T-helper 2 cell (primary cell): ENCODE data around the gene TUBA3D.
"Not testable (repeated sequence)": the region's sequence is repeated elsewhere in the genome, so short reads cannot be mapped to it uniquely, and the experiment has no call there.

Experiments
- DNase-seq, 5 experiments: peaks; one replicate each; pipeline versions ENCODE4 v3.0.0 to v3.0.0-alpha.2; 2012 to 2022
- total RNA-seq, 2 donors: gene quantifications; one replicate each; lab custom pipeline; 2026; lab: John Stamatoyannopoulos, UW

The TUBA3D gene
- total RNA-seq, result 0 to 0.07 reads per million in 2 donors

DNA sequence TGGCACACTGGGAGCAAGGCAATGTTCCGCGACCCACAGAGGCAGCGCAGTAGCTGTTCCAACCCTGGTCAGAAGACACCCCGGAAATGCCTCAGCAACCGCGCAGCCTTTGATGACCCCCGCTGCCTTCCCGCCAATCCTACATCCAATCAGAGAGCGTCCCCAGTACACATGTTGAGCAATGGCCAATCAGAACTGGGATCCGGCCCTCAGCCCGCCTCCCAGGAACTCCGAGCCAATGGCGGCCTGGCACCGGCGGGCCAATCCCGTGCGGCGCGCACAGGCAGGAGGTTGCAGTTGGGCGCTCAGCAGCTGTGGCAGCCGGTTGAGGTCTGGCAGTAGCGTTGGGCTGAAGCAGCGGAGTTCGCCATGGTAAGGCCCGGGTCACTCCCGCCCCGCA lies at the start of gene TUBA3D:
Gene TUBA3D (plus strand): TSS at position 289 of the 400 bp plus-strand sequence. CDS start 81 bp downstream, at position 370.
- DNase-seq, result no peak

DNA sequence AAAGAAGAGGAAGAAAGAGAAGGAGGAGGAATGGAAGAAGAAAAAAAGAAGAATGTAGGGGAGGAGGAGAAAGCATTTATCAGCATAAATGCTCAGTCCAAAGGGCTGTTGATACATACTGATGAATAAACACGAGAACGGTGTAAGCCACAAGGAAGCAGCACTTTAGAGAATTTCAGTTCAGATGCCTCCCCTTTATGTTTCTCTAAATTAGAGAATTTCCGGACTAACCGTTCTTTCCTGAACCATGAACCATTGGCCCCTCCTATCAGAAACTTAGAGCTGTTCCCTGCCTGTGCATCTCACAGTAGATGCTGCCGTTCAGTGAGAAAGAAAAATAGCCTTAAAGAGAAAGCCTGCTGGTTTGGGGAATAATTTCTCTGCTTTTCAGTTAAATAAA lies 49.2 kb upstream of the TUBA3D start:
- peak in 1 of 5 experiments; percentile 66 for DNase-seq

DNA sequence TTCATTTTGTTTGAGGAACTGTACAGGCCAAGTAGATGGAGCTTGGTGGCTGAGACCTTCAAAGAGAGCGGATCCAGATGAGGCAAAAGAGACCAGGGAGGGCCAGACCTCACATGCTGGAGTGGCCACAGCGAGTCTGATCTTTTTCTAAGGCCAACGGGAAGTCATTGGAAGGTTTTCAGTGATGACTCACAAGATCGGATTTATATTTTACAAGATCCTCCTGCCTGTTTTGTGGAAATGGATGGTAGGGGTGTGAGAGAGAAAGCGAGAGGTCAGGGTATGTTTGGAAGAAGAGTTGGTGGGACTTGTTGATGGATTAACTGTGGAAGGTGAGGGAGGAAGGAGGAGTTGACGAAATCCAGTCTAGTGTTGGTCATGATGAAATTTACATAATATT lies 44.6 kb upstream of the TUBA3D start:
- no peak for DNase-seq

DNA sequence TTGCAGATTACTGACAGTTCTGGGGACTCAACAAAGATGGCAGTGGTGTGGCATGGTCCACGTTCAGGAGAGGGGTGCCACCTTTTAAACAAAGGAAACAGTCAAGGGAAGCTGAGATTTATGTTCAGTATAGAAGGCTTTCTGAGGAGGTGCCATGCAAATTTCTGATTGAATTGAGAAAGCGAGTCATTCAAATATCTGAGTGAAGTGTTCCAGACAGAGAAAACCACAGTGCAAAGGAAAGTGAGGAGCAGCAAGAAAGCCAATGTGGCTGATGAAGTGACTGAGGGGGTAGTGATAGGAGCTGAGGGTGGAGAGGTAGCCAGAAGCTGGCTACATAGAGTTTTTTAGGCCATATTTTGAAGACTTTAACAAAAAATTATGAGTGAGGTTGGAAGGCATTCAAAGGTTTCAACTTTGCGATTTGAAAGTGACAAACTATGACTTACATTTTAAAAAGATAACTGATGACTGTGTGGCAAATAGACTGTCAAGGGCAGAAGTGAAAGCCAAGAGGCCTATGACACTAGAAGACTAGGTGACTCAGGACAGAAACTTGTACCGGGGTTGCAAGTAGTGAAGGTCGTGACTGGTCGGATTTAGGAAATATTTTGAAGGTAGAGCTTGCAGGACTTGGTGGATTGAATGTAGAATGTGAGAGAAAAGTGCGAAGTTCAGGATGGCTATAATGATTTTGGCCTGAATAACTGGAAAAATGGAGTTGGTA lies 35.0 kb upstream of the TUBA3D start:
- not testable (repeated sequence) for DNase-seq

DNA sequence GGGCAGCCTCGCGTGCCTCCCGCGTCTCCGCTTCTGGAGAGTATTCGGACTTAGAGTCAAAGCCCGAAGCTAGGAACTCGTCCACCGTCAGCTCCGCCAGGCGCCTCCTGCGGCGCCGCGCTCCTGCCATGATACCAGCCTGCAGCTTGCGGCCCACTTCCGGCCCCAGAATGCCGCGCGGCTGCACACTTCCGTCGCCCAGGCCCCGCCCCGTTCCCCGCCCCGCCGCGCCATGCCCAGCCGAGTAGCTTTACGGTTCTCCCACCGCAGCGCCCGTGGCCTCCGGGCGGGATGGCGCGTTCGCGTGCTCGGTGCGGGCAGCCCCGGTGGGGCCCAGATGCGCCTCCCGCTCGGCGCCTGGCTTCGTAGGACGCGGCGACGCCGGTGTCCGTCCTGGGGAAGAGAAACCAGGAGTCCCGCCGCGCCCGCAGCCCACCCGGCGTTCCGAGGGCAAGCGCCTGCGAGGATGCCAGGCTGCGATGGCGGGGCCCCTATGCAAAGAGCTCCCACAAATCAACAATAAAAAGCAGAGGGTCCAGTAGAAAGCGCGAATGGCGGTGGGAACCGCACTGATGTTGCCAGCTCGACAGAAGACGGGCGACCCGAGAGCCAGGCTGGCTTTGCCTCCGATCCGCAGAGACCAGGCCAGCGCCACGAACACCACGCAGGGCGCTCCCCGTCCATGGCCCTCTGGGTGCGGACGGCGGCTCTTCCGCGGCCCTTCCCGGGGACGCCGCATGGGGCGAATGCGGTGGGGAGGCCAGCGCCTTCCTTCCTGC lies 31.0 kb upstream of the TUBA3D start:
- DNase-seq, result not testable (repeated sequence)

DNA sequence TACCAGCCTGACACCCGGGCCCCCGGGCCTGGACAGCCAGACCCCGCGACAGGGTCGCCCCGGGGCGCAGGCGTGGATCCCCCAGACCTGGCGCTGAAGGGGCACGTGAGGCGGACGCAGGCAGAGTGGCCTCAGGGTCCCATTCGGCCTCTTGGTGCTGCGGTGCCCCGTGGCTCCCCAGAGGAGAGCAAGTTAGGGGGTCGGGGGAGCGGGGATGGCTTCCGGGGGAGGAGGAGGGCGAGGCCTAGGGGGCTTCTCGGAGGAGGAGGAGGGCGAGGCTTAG lies 30.5 kb upstream of the TUBA3D start:
- DNase-seq, result not testable (repeated sequence)

DNA sequence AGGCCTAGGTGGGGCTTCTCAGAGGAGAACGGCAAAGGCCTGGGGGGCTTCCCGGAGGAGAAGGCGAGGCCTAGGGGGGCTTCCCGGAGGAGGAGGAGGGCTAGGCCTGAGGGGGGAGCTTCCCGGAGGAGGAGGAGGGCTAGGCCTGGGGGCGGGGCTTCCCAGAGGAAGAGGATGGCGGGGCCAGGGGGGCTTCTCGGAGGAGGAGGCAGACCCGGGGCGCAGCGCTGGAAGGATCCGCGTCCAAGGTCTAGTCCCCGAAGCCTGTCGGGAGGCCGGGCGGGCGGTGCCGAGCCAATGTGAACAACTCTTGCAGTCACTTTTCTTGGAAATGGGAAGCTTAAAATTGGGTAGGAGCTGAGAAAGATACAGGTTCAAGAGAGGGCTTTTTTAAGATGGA lies 30.0 kb upstream of the TUBA3D start:
- no peak for DNase-seq

DNA sequence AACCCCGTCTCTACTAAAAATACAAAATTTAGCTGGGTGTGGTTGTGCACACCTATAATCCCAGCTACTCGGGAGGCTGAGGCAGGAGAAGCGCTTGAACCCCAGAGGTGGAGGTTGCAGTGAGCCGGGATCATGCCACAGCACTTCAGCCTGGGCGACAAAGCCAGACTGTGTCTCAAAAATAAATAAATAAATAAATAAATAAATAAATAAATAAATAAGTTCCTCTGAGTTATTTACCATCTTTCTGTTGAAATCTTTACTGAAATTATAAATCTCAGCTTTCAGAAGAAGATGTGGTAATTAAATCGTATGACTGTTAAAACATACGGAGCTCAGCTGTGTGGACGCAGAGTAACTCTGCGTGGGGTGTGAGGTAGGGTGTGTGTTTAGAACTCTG lies 27.9 kb upstream of the TUBA3D start:
- not testable (repeated sequence) for DNase-seq

DNA sequence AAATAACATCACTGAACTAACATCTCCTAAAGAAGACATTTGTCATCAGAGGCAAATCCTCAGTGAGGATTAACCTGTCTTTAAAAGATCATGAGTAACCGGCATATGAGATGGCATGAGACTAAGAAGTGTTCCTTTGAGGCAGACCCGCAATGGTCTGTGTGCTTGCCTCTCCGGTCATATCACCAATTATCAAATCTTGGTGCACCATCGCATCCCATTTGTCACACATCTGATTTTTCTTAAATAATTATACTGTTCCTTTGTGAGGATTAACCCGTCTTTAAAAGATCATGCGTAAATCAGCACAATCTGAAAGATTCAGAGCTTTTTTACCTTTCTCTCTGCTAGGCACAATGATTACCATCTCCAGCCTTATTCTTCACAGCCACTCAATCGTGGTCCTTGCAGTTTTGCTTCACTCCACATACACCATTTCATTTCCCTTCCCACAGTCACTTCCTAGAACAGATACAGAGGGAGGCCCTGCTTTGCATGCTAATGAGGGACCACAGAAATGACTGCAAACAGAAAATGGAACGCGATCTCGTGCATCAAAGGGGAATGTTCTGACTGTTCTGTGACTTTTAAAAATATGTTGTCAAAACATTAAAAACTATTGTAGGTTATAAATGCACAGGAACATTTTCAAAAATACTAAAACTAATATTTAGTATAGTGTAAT lies 24.5 kb upstream of the TUBA3D start:
- peak in 1 of 5 experiments; percentile 45 for DNase-seq

DNA sequence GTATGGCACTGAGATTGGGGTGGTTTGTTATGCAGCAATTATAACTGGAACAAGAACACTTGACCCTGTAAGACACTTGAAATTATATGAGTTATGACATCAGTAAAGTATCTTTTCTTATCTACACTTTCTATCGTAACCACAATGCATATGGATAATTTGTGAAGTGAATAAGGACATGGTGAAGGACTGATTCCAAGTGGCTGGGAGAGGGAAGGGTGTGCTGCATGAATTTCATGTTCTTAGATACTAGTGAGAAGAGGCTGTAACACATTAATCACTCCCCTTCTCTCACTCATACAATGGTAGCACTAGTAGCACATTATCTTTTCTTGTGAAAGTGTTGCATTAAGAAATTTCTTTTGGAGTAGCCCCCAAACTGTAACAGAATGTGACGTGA lies 21.0 kb upstream of the TUBA3D start:
- not testable (repeated sequence) for DNase-seq

DNA sequence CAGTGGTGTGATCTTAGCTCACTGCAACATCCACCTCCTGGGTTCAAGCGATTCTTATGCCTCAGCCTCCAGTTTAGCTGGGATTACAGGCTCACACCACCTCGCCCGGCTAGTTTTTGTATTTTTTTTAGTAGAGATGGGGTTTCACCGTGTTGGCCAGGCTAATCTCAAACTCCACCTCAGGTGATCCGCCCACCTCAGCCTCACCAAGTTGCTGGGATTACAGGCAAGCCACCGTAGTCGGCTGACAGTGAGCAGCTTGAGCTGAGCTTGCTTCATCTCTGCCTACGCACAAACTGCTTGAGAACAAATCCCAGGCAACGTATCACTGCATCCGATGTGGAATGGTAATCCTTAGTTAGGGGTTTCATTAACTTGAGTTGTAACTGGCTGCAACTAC lies 8.2 kb upstream of the TUBA3D start:
- DNase-seq, result not testable (repeated sequence)

DNA sequence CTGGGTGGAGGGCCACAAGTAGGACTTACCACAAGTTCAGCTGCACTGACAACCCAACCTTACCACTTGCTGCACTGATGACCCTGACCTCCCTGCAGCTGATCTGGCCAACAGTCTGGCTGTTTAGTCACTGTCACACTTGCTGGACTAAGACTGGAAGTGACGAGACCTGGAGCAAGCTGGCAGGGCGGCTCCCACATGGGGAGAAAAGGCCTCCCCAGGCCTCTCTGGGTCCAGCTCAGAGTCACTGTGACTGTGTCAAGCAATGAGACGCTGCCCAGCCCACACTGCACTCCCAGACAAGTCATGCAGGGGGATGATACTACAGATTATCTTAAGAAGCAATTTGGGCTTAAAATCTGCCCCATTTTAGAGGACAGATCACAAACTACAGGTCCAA lies 5.0 kb upstream of the TUBA3D start:
- not testable (repeated sequence) for DNase-seq

DNA sequence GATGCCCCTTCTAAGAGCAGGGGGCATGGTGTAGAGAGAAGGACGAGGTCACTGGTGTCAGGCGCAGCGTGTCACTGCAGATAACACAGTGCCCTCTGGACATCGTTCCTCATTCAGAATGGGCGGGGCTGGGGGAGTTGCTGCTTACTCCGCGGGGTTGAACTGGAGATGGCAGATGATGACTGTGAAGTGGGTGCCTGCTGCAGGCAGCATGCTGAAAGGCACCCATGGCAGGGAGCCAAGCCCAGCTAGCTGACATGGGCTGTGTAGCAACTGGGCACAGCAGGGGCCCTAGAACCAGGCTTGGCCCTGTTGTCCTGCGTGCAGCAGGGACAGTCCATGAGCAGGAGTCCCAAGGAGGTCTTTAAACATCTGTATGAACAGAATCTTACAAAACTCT lies 4.3 kb upstream of the TUBA3D start:
- not testable (repeated sequence) for DNase-seq

DNA sequence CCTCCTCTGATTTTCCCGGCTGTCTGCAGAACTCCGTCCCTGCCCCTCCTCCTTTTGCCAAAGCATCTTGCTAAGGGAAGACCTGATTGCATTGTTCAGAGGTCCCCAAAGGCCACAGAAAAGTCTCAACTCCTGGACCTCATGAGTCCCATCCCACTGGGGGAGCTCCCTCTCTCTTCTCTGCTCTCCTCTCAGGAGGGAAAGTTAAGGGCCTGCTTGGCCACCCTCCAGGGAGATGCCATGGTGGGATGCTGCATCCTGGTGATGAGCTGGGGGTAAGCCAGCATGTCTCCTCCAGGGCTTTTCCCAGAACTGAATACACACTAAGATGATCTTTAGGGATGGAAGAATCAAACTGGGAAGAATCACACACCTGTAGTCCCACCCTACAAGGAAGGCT lies 2.7 kb upstream of the TUBA3D start:
- DNase-seq, result not testable (repeated sequence)

DNA sequence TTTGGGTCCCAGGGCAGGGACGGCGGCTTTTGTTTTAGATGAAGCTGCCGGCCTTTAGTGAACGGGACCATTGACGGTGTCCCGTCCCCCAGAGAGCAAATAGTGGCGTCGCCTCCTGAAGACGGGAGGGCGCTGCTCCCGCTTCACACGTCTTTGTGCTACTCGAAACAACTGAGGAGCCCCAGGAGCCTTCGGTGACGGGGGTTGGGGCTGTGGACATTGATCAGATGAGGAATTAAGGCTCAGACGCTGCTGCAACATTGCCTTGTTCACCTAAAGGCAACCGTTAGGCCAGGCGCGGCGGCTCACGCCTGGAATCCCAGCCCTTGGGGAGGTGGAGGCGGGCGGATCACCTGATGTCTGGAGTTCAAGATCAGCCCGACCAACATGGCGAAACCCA lies 444 bp downstream of the TUBA3D start:
- DNase-seq, result not testable (repeated sequence)

DNA sequence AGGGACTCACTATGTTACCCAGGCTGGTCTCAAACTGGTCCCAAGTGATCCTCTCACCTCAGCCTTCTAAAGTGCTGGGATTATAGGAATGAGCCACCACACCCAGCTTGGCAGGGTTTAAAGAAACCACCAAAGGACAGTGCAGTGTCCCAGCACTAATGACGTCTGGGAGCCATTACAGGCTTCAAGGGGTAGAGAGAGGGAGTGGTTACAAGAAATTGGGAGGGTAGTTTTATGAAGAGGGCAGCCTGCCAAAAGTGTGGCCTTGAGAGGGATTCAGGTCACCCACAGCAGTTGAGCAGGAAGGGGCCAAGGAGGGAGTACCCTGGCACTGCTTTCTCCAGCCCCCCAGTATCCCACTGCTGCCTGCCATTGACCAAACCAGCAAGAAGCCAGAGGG lies 1.3 kb downstream of the TUBA3D start:
- not testable (repeated sequence) for DNase-seq

DNA sequence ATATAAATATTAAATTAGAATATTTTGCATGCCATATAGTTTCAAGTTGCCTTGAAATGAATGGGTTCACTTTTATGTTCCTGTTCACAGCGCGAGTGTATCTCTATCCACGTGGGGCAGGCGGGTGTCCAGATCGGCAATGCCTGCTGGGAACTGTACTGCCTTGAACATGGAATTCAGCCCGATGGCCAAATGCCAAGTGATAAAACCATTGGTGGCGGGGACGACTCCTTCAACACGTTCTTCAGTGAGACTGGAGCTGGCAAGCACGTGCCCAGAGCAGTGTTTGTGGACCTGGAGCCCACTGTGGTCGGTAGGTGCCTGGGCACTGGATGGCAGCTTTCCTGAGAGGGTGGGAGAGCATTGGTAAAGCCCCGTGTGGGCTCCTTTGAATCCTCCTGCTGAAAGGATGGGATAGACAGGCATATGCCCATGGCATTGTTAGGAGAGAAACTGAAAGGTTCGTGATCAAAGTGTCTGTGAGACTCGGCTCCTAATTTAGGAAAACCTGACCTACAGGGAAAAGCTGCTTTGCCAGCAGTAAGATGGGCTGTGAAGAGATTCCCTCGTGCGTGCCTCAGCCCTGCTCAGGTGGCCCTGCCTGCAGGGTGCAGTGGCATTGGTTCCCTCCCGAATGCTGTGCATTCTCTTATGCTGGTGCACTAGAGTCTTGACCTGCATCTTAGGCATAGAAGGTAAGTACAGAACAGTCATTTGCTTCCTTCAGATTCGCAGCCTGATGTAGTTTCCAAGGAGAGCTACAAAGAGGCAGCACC lies 2.3 kb downstream of the TUBA3D start:
- not testable (repeated sequence) for DNase-seq

DNA sequence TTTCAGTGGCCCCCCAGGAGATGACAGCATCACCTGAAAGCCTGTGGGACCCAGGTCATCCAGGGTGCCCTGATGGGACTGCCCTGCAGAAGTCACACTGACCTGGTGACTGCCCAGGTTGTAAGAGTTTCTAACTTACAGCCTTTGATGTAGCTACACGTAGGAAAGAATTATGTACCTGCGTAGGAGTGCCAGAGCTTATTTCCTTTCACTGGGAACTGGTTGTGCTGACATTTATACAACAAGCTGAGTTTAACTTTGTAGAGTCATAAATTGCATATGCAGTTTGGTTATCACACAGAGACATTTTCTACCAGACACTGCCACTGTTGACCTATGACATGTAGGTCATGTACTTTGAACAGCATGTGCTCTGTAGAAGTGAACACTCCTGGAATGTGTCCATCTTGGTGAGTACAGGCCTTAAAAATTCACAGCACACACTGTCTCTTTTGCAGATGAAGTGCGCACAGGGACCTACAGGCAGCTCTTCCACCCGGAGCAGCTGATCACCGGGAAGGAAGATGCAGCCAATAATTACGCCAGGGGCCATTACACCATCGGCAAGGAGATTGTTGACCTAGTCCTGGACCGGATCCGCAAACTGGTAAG lies 3.0 kb downstream of the TUBA3D start:
- DNase-seq, result not testable (repeated sequence)

DNA sequence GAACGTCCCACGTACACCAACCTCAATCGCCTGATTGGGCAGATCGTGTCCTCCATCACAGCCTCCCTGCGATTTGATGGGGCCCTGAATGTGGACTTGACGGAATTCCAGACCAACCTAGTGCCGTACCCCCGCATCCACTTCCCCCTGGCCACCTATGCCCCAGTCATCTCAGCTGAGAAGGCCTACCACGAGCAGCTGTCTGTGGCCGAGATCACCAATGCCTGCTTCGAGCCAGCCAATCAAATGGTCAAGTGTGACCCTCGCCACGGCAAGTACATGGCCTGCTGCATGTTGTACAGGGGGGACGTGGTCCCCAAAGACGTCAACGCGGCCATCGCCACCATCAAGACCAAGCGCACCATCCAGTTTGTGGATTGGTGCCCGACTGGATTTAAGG lies 4.4 kb downstream of the TUBA3D start:
- DNase-seq, result not testable (repeated sequence)

DNA sequence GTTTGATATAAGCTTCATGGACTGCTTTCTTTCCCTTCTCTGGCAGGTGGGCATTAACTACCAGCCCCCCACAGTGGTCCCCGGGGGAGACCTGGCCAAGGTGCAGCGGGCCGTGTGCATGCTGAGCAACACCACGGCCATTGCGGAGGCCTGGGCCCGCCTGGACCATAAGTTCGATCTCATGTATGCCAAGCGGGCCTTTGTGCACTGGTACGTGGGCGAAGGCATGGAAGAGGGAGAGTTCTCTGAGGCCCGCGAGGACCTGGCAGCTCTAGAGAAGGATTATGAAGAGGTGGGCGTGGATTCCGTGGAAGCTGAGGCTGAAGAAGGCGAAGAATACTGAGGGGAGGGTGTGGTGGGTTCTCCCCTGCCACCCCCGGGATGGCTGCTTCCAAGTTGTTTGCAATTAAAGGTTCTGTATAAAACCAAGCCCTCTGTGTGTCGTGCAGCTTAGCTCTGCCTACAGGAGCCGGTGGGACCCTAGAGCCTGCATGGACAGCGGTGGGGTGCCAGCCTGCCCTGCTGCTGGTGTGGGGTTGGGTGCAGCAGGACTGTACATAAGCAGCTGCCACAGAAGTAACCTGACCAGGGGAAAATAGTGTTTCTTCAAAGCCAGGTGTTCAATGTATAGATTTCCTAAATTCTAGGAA lies 6.7 kb downstream of the TUBA3D start:
- DNase-seq, result not testable (repeated sequence)

DNA sequence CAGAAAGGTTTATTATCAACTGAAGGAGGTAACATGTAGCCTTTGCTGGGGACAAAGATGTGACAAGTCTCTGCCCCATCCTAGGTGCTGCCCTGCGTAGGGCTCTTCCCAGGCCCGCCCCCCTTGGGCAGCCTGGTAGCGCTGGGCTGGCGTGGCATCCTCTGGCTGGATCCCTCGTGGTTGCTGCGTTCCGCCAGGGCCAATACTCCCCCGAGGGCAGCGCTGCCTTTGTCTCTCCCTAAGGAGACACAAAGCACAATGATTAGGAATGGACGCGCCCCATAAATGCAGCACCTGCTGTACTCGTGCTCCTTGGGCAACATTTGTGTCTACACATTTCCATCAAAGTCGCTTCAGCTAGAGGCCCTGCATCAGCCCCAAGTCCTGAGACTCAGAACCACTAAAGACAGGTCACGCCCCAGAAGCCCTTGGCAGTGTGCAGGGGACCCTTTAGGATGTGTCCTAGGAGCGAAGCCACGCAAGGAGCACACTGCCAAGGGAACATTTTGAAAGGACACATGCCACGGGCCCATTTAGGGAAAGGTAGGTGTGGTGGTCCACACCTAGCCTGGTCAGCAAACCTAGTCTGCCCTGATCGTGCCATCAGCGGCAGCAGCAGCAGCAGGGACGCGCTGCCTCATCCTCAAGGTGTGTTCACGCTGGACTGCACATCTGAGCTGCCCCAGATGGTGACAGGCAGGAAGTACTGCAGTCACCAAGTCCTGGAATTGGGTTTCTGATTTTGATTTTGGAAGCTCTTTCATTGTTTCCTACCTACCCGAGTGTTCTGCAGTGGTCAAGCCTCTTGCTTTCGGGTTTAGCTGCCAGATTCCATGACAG lies 8.3 kb downstream of the TUBA3D start:
- DNase-seq, result not testable (repeated sequence)
